ENCODE measurements around the gene CABS1. TPM values are rescaled to one million over a fixed set of nuclear protein-coding genes. Genes with fewer than 3 reads are reported as not detected.

CABS1 gene
- total RNA-seq, 1 experiment from 2014 or later, result not detected

DNA sequence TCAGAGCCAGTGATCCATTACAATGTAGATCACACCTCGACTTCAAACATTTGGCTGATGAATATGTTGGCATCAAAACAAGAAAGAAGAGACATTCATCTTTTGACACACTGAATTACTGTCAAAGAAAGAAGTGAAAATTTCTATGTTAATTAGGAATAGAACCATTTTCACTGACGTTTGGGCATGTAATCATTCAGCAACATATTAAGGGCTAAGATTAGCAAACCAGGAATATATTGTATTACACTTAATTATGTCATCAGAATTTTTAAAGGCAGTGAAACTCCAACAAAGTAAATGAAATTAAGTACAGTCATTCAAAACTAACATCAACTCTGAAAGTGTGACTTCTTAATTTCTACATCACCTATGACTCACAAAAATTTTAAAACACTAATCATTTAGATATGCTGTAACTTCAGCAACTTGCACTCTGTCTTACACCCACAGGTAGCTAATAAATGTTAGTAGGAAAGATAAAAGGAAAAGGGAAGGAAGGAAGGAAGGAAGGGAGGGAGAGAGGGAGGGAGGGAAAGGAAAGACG, 24.4 kb downstream of the CABS1 start:
- TF ChIP-seq, protein P1, sequence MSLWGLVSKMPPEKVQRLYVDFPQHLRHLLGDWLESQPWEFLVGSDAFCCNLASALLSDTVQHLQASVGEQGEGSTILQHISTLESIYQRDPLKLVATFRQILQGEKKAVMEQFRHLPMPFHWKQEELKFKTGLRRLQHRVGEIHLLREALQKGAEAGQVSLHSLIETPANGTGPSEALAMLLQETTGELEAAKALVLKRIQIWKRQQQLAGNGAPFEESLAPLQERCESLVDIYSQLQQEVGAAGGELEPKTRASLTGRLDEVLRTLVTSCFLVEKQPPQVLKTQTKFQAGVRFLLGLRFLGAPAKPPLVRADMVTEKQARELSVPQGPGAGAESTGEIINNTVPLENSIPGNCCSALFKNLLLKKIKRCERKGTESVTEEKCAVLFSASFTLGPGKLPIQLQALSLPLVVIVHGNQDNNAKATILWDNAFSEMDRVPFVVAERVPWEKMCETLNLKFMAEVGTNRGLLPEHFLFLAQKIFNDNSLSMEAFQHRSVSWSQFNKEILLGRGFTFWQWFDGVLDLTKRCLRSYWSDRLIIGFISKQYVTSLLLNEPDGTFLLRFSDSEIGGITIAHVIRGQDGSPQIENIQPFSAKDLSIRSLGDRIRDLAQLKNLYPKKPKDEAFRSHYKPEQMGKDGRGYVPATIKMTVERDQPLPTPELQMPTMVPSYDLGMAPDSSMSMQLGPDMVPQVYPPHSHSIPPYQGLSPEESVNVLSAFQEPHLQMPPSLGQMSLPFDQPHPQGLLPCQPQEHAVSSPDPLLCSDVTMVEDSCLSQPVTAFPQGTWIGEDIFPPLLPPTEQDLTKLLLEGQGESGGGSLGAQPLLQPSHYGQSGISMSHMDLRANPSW (CRISPR knock-in tag; conservative IDR thresholded peaks at IDR 0.05; ENCODE audit: low read depth), result no peak
- TF ChIP-seq, protein P2, sequence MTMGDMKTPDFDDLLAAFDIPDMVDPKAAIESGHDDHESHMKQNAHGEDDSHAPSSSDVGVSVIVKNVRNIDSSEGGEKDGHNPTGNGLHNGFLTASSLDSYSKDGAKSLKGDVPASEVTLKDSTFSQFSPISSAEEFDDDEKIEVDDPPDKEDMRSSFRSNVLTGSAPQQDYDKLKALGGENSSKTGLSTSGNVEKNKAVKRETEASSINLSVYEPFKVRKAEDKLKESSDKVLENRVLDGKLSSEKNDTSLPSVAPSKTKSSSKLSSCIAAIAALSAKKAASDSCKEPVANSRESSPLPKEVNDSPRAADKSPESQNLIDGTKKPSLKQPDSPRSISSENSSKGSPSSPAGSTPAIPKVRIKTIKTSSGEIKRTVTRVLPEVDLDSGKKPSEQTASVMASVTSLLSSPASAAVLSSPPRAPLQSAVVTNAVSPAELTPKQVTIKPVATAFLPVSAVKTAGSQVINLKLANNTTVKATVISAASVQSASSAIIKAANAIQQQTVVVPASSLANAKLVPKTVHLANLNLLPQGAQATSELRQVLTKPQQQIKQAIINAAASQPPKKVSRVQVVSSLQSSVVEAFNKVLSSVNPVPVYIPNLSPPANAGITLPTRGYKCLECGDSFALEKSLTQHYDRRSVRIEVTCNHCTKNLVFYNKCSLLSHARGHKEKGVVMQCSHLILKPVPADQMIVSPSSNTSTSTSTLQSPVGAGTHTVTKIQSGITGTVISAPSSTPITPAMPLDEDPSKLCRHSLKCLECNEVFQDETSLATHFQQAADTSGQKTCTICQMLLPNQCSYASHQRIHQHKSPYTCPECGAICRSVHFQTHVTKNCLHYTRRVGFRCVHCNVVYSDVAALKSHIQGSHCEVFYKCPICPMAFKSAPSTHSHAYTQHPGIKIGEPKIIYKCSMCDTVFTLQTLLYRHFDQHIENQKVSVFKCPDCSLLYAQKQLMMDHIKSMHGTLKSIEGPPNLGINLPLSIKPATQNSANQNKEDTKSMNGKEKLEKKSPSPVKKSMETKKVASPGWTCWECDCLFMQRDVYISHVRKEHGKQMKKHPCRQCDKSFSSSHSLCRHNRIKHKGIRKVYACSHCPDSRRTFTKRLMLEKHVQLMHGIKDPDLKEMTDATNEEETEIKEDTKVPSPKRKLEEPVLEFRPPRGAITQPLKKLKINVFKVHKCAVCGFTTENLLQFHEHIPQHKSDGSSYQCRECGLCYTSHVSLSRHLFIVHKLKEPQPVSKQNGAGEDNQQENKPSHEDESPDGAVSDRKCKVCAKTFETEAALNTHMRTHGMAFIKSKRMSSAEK (CRISPR knock-in tag; IDR thresholded peaks at IDR 0.05; ENCODE audit: borderline replicate concordance), result no peak
- TF ChIP-seq HMGA2 (CRISPR knock-in tag; IDR thresholded peaks at IDR 0.05) (no peak), CREM (CRISPR knock-in tag; IDR thresholded peaks at IDR 0.05) (no peak), MLX (CRISPR knock-in tag; IDR thresholded peaks at IDR 0.05) (no peak)
- ChIA-PET POLR2A (no interaction called here), CTCF (no interaction called here)
- H3K36me3 Mint-ChIP-seq, result no peaks in the 10 kb centered on the region
- no peak overlapping the region for H3K4me3 Mint-ChIP-seq
- H3K27ac Mint-ChIP-seq, result no peak overlapping the region
- no peaks in the 10 kb centered on the region; the same call in 1 of the 2 replicates for H3K9me3 Mint-ChIP-seq
- no peak for ATAC-seq
- H3K27me3 Mint-ChIP-seq (ENCODE audit: low read depth), result no peaks in the 10 kb centered on the region
- peaks cover 8% of the 10 kb centered on the region for H3K4me1 Mint-ChIP-seq
- DNase-seq (ENCODE audit: low spot score), result no peak

DNA sequence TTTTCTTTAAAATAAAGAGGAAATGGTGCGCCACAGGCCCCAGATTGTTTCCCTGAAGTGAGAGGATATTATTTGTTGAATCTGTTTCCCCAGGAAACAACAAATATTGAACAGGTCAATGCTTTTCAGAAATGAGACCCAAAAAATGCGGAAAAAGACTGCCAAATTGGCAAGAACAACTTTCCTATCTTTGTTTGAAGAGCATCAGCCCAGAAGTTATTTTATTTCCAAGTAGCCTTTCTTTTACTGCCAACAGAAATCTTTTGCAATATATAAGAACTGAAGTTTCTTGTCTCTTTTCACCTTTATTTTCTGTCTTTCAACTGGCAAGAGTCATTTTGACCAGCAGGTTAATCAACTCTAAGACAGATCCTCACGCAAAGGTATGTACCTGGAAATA, 25.7 kb downstream of the CABS1 start, which contains the start of gene SMR3A:
Gene SMR3A, plus strand, starts transcription at position 301 of the 400 bp plus-strand sequence. CDS start 1,356 bp downstream, outside the sequence.
- Mint-ChIP-seq H3K36me3 (no peaks in the 10 kb centered on the region), H3K27ac (no peak within 1 kb of the TSS), H3K27me3 (ENCODE audit: low read depth) (no peaks in the 10 kb centered on the region), H3K4me3 (no peak within 1 kb of the TSS), H3K4me1 (0 out of 2 replicates have a peak, but pooled peaks cover 4% of the 10 kb centered on the region), H3K9me3 (no peaks in the 10 kb centered on the region)
- ChIA-PET CTCF (no interaction called here), POLR2A (no interaction called here)
- ATAC-seq, result no peak
- no peak for TF ChIP-seq ETV6 (CRISPR knock-in tag; IDR thresholded peaks at IDR 0.05)
- DNase-seq (ENCODE audit: low spot score), result no peak

DNA sequence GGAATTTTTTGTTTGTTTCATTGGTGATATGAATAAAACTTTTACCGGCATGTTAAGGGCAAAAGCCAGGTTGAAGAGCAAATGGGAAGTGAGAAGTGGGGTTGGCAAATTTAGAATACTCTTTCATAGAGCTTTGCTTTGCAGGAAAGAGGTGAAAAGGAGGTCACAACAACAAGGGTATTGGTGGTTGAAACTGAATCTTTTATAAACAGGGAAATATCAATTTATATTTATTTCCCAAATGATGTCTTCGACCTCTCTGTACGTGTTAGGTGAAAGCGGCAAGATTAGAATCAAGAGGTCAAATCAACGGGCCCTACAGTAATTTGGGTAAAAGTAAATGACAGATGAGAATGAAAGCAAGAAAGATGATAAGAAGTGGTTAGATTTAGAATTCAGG, 29.2 kb downstream of the CABS1 start:
- POLR2A ChIA-PET, result no interaction called here
- H3K9me3 Mint-ChIP-seq, result no peaks in the 10 kb centered on the region
- no peaks in the 10 kb centered on the region for H3K36me3 Mint-ChIP-seq
- DNase-seq (ENCODE audit: low spot score) (no peak), ATAC-seq (no peak)
- no peak for TF ChIP-seq PRDM15 (CRISPR knock-in tag; IDR thresholded peaks at IDR 0.05)
- H3K4me3 Mint-ChIP-seq, result no peak overlapping the region
- no peak overlapping the region for H3K27ac Mint-ChIP-seq
- 0 out of 2 replicates have a peak, but pooled peaks cover 4% of the 10 kb centered on the region for H3K4me1 Mint-ChIP-seq
- CTCF ChIA-PET, result no interaction called here
- H3K27me3 Mint-ChIP-seq (ENCODE audit: low read depth), result no peaks in the 10 kb centered on the region
